Hepatocyte (in vitro differentiated cells): ENCODE measurements around the gene TMEM232.

Source experiments
- CTCF ChIP-seq: fragments of 200-600 bp; sonication (generic); IDR thresholded peaks from 2 replicates; pipeline ENCODE4 v1.5.1; 2016; ENCODE audit warnings: antibody characterized with exemption, mild to moderate bottlenecking; ENCODE audit not compliant: poor library complexity
- EZH2 ChIP-seq: fragments of 200-600 bp; sonication (generic); IDR thresholded peaks from 2 replicates; pipeline ENCODE4 v1.6.1; 2016; ENCODE audit warnings: antibody characterized with exemption, mild to moderate bottlenecking, borderline replicate concordance
- EZH2phosphoT487 ChIP-seq: fragments of 200-600 bp; sonication (generic); IDR thresholded peaks from one replicate; pipeline ENCODE4 v1.6.1; 2018; ENCODE audit warnings: antibody characterized with exemption, mild to moderate bottlenecking, low read depth, moderate library complexity; ENCODE audit not compliant: unreplicated experiment, severe bottlenecking

DNA sequence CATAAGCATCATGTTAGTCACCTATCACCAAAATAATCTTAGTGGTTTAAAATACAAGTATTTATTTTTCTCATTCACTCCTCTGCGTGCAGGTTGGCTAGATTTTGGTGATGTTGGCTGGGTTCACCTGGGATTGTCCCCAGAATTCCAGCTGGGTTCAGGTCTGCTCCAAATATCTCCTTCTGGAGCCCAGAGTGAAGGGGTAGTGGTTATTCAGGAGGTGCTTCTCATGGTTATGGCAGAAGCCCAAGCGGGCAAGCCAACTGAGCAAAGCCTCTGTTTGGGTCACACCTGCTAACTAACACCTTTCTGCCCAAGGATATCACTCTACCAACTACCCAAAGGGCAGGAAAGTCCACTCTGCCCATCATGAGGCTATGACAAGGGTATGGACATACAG lies 7.6 kb upstream of the TMEM232 start:
- TF ChIP-seq CTCF: no peak
- no peak for TF ChIP-seq EZH2phosphoT487
- TF ChIP-seq EZH2: no peak
